ENCODE measurements around the gene SUMO4. TPM values are rescaled to one million over a fixed set of nuclear protein-coding genes. Genes with fewer than 3 reads are reported as not detected.
A peak's percentile ranks its signal among the peaks of the same experiment; 100 is the strongest.

Gene SUMO4
- total RNA-seq, 1 experiment from 2014 or later: 2.4 TPM

DNA sequence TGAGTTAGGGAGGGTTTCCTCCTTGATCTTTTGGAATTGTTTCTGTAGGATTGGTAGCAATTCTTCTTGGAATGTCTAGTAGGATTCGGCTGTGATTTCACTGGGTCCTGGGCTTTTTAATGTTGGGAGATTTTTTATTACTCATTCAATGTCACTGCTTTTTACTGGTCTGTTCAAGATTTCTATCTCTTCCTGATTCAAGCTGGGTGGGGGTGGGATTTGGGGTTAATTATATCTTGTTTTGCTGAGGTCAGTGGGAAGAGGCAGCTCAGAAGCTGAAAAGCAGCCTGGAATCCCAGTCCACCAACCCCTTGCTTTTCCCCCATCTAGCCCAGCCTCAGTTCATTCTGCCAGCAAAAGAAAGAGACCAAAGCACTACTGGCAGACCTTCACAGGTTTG lies 39.6 kb downstream of the SUMO4 start:
- no TSS peak for BruUV-seq (replicated peaks)
- H3K27me3 Mint-ChIP-seq (ENCODE audit: insufficient read depth, unreplicated experiment): no peaks in the 10 kb centered on the region

DNA sequence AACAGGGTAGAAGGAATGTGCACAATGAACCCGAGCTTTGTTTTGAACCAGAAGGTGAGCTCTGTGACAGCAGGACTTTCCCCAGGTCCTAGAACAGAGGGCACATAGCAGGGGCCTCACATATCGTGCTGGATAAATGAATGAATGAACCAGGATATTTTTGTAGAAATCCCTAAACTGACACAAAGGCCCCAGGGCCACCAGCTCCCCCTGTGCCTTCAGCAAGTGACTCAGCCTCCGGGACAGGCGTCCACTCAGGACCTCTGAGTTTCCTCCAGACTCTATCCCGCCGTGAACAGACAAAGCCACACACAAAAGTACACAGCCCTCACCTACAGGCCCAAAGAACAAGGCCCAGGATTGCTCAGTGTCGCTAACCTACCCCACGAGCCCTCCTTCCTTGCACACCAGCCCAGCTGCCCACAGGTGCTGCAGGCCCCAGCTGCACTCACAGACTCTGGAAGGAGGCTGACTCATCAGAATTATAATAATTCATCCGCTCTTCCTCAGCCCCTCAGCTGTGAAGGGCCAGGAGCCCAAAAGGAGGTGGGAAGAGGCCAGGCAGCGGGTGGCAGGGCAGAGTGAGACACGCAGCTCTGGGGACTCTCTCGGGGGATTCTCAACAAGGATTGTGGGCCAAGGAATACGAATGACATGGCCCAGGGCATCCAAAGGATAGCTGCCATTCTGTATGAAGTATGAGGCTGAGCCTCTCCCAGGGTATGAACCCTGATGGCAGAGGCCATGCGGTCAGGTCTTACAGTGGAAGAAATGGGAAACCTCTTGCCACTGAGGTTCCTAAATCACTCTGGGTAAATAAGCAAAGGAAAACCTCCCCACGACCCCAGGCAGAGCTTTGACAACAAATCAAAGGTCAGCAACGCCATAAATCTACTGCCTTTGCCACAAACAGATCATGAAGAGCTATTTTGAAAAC lies 40.9 kb downstream of the SUMO4 start:
- Mint-ChIP-seq H3K4me3 (ENCODE audit: unreplicated experiment) (no peak overlapping the region), H3K27ac (ENCODE audit: unreplicated experiment) (peak overlapping the region; percentile 39), H3K36me3 (ENCODE audit: insufficient read depth, unreplicated experiment) (no peaks in the 10 kb centered on the region), H3K9me3 (ENCODE audit: unreplicated experiment) (no peaks in the 10 kb centered on the region), H3K27me3 (ENCODE audit: insufficient read depth, unreplicated experiment) (no peaks in the 10 kb centered on the region), H3K4me1 (ENCODE audit: low read depth, unreplicated experiment) (peaks cover 7% of the 10 kb centered on the region)
- ChIA-PET POLR2A (interaction anchor here (0.5 kb wide), 1 partner anchor 80 kb away, joined by 6 read pairs; no protein-coding TSS in a partner anchor), CTCF (interaction anchor here (0.5 to 1.0 kb wide), 3 partner anchors 32 to 249 kb away, joined by 3 to 5 read pairs (median 4); partner anchors contain the start of gene GINM1)
- Histone ChIP-seq H3K9me3 (no peaks in the 10 kb centered on the region), H3K36me3 (ENCODE audit: control insufficient read depth, insufficient read depth, low read length) (no peaks in the 10 kb centered on the region), H3K4me3 (ENCODE audit: low read depth, low read length) (no peak overlapping the region), H3K4me1 (peaks cover 8% of the 10 kb centered on the region; the same call in 1 of the 2 replicates), H3K27me3 (replicated peaks; ENCODE audit: control insufficient read depth, insufficient read depth, low read length) (no peaks in the 10 kb centered on the region)
- DNase-seq: no peak
- TF ChIP-seq, protein P1, sequence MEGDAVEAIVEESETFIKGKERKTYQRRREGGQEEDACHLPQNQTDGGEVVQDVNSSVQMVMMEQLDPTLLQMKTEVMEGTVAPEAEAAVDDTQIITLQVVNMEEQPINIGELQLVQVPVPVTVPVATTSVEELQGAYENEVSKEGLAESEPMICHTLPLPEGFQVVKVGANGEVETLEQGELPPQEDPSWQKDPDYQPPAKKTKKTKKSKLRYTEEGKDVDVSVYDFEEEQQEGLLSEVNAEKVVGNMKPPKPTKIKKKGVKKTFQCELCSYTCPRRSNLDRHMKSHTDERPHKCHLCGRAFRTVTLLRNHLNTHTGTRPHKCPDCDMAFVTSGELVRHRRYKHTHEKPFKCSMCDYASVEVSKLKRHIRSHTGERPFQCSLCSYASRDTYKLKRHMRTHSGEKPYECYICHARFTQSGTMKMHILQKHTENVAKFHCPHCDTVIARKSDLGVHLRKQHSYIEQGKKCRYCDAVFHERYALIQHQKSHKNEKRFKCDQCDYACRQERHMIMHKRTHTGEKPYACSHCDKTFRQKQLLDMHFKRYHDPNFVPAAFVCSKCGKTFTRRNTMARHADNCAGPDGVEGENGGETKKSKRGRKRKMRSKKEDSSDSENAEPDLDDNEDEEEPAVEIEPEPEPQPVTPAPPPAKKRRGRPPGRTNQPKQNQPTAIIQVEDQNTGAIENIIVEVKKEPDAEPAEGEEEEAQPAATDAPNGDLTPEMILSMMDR (IDR thresholded peaks at IDR 0.05; ENCODE audit: insufficient read depth in 1 of 2, low read depth in 1 of 2, low read length in 1 of 2, severe bottlenecking in 1 of 2, unreplicated experiment in 1 of 2): no peak
- intact Hi-C loops (cut with micrococcal nuclease; ENCODE audit: unreplicated experiment): no loop called here
- BruUV-seq (replicated peaks): no TSS peak

More for the DNA sequence above, 39.6 kb downstream of the SUMO4 start:
- no peak overlapping the region for H3K4me3 Mint-ChIP-seq (ENCODE audit: unreplicated experiment)
- H3K4me1 ChIP-seq: peaks cover 8% of the 10 kb centered on the region; the same call in 1 of the 2 replicates
- H3K36me3 Mint-ChIP-seq (ENCODE audit: insufficient read depth, unreplicated experiment): no peaks in the 10 kb centered on the region
- H3K27ac Mint-ChIP-seq (ENCODE audit: unreplicated experiment): no peak overlapping the region
- H3K9me3 Mint-ChIP-seq (ENCODE audit: unreplicated experiment): no peaks in the 10 kb centered on the region
- POLR2A ChIA-PET: no interaction called here
- H3K36me3 ChIP-seq (ENCODE audit: control insufficient read depth, insufficient read depth, low read length): no peaks in the 10 kb centered on the region
- CTCF ChIA-PET: no interaction called here
- H3K4me1 Mint-ChIP-seq (ENCODE audit: low read depth, unreplicated experiment): peaks cover 7% of the 10 kb centered on the region
- no peak overlapping the region for H3K4me3 ChIP-seq (ENCODE audit: low read depth, low read length)
- intact Hi-C loops (cut with micrococcal nuclease; ENCODE audit: unreplicated experiment): no loop called here
- H3K27me3 ChIP-seq (replicated peaks; ENCODE audit: control insufficient read depth, insufficient read depth, low read length): no peaks in the 10 kb centered on the region
- TF ChIP-seq, protein P1 (IDR thresholded peaks at IDR 0.05; ENCODE audit: insufficient read depth in 1 of 2, low read depth in 1 of 2, low read length in 1 of 2, severe bottlenecking in 1 of 2, unreplicated experiment in 1 of 2): no peak
- no peaks in the 10 kb centered on the region for H3K9me3 ChIP-seq
- no peak for DNase-seq

DNA sequence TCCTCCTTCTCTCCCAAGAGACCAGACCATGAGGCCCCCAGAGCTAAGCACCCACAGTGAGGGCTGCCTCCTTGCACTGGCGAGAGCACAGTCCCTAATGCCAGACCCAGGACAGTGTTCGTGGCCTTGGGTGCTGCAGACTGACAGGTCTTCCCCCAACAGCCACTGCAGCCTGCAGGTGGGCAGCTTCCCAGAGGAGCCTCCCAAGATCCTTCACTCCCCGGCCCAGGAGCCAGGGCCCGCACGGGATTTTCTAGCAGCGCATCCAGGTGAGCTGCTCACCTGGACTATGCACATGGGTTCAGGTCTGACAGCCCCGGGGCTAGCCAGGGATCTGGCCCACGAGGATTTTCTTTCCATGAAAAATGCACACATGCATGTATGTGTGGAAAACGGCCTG lies 41.7 kb downstream of the SUMO4 start:
- no peaks in the 10 kb centered on the region for H3K27me3 Mint-ChIP-seq (ENCODE audit: insufficient read depth, unreplicated experiment)
- Histone ChIP-seq H3K36me3 (ENCODE audit: control insufficient read depth, insufficient read depth, low read length) (no peaks in the 10 kb centered on the region), H3K9me3 (no peaks in the 10 kb centered on the region), H3K27me3 (replicated peaks; ENCODE audit: control insufficient read depth, insufficient read depth, low read length) (no peaks in the 10 kb centered on the region), H3K4me3 (ENCODE audit: low read depth, low read length) (no peak overlapping the region), H3K4me1 (peaks cover 8% of the 10 kb centered on the region; the same call in 1 of the 2 replicates)
- H3K27ac Mint-ChIP-seq (ENCODE audit: unreplicated experiment): peak overlapping the region; percentile 39
- no peak overlapping the region for H3K4me3 Mint-ChIP-seq (ENCODE audit: unreplicated experiment)
- H3K4me1 Mint-ChIP-seq (ENCODE audit: low read depth, unreplicated experiment): peaks cover 7% of the 10 kb centered on the region
- H3K36me3 Mint-ChIP-seq (ENCODE audit: insufficient read depth, unreplicated experiment): no peaks in the 10 kb centered on the region
- TF ChIP-seq, protein P1 (IDR thresholded peaks at IDR 0.05; ENCODE audit: insufficient read depth in 1 of 2, low read depth in 1 of 2, low read length in 1 of 2, severe bottlenecking in 1 of 2, unreplicated experiment in 1 of 2): no peak
- intact Hi-C loops (cut with micrococcal nuclease; ENCODE audit: unreplicated experiment): no loop called here
- POLR2A ChIA-PET: no interaction called here
- no TSS peak for BruUV-seq (replicated peaks)
- no peaks in the 10 kb centered on the region for H3K9me3 Mint-ChIP-seq (ENCODE audit: unreplicated experiment)
- no peak for DNase-seq
- CTCF ChIA-PET: interaction anchor here (0.6 to 1.0 kb wide), 2 partner anchors 32 to 249 kb away, joined by 3 to 4 read pairs; no protein-coding TSS in a partner anchor

All from Caco-2 (cell line).